Astrocyte of the cerebellum (primary cell): ENCODE data around the gene GTF3C4.

Experiments used
- DNase-seq: peaks from one replicate; pipeline ENCODE4 v3.0.0-alpha.2; 2011; ENCODE audit warnings: low read depth
- H3K4me3 ChIP-seq: 2 replicates; pipeline ENCODE4 v1.5.1; 2011; ENCODE audit warnings: mild to moderate bottlenecking, low read depth, low read length, moderate library complexity
- CTCF ChIP-seq: IDR thresholded peaks from 2 replicates; pipeline ENCODE4 v1.5.1; 2012; ENCODE audit warnings: low read length, low read depth, moderate library complexity, mild to moderate bottlenecking; ENCODE audit errors: missing control alignments
- in situ Hi-C: cut with HindIII; loops from 2 replicates; pipeline ENCODE4 v1.10.0; 2017; ENCODE audit warnings: low sequenced_read_pairs

Gene GTF3C4

GRCh38 chr9:132671620-132672412 lies 1.6 kb downstream of the GTF3C4 start:
- no peak for TF ChIP-seq CTCF
- no peak for DNase-seq
- in situ Hi-C loops = no loop called here
- peak overlapping the region; percentile 93 for H3K4me3 ChIP-seq

GRCh38 chr9:132672413-132672690 lies 2.1 kb downstream of the GTF3C4 start:
- no peak for DNase-seq
- H3K4me3 ChIP-seq = no peak overlapping the region
- in situ Hi-C loops = no loop called here
- no peak for TF ChIP-seq CTCF

GRCh38 chr9:132673355-132673754 lies 3.1 kb downstream of the GTF3C4 start:
- TF ChIP-seq CTCF = peak; percentile 30
- H3K4me3 ChIP-seq = no peak overlapping the region
- in situ Hi-C loops = no loop called here
- peak; percentile 12 for DNase-seq

GRCh38 chr9:132674485-132674884 lies 4.2 kb downstream of the GTF3C4 start:
- DNase-seq = no peak
- no peak overlapping the region for H3K4me3 ChIP-seq
- no peak for TF ChIP-seq CTCF
- in situ Hi-C loops = no loop called here

GRCh38 chr9:132677976-132678375 lies 7.7 kb downstream of the GTF3C4 start:
- no peak for TF ChIP-seq CTCF
- DNase-seq = no peak
- in situ Hi-C loops = loop anchor here (5.0 kb wide), 1 partner anchor 89 kb away; no protein-coding TSS in a partner anchor
- H3K4me3 ChIP-seq = no peak overlapping the region

GRCh38 chr9:132679946-132680625 lies 9.8 kb downstream of the GTF3C4 start:
- H3K4me3 ChIP-seq = no peak overlapping the region
- TF ChIP-seq CTCF = no peak
- no peak for DNase-seq
- in situ Hi-C loops = loop anchor here (5.0 kb wide), 1 partner anchor 87 kb away; no protein-coding TSS in a partner anchor
